ENCODE data around the gene AGAP3. TPM values are rescaled to one million over a fixed set of nuclear protein-coding genes. Genes with fewer than 3 reads are reported as not detected.

AGAP3 gene
- polyA plus RNA-seq, 1 donor (not counting 4 experiments of a cell fraction or from before 2014, with no cell fraction given) = 64.3 TPM

GRCh38 chr7:151118108-151119054 is 32.1 kb downstream of the AGAP3 start:
- dilution Hi-C loops (cut with MboI; ENCODE audit: extremely low pct_ligation_motif_present, low sequenced_read_pairs) = no loop called here
- Histone ChIP-seq H3K4me1 (ENCODE audit: control insufficient read depth, extremely low read depth, insufficient read depth, low read length) (peaks cover 20% of the 10 kb centered on the region), H2AFZ (ENCODE audit: control insufficient read depth, low read length) (no peak overlapping the region), H3K4me3 (ENCODE audit: control insufficient read depth in 2 of 3, extremely low read depth in 1 of 3, insufficient read depth in 2 of 3, low read depth in 1 of 3, low read length in 3 of 3) (no peak overlapping the region), H3K9me1 (ENCODE audit: control insufficient read depth, extremely low read depth, insufficient read depth, low read length) (no peaks in the 10 kb centered on the region), H3K27me3 (ENCODE audit: control insufficient read depth, extremely low read depth, insufficient read depth, low read length) (no peaks in the 10 kb centered on the region), H3K27ac (ENCODE audit: control insufficient read depth, insufficient read depth, low read length) (no peak overlapping the region), H4K20me1 (ENCODE audit: control insufficient read depth, extremely low read depth, insufficient read depth, low read length) (peaks cover 4% of the 10 kb centered on the region), H3K36me3 (ENCODE audit: control insufficient read depth in 2 of 2, extremely low read depth in 1 of 2, insufficient read depth in 2 of 2, low read length in 2 of 2) (peaks cover 30 to 36% of the 10 kb centered on the region in 2 experiments), H3K4me2 (ENCODE audit: control insufficient read depth, extremely low read depth, insufficient read depth, low read depth, low read length) (no peak overlapping the region), H3K9ac (ENCODE audit: control insufficient read depth, extremely low read depth, insufficient read depth, low read length) (no peak overlapping the region), H3K9me3 (ENCODE audit: control insufficient read depth, low read depth, low read length) (no peaks in the 10 kb centered on the region), H3K79me2 (ENCODE audit: control insufficient read depth, insufficient read depth, low read length) (peaks cover 40% of the 10 kb centered on the region)
- DNase-seq (ENCODE audit: low read depth, low spot score) (no peak), FAIRE-seq (no peak)
- no peak for TF ChIP-seq CTCF (optimal IDR thresholded peaks at IDR 0.05 in 1 of 3, IDR thresholded peaks at IDR 0.05 in 1 of 3, conservative IDR thresholded peaks at IDR 0.05 in 1 of 3; ENCODE audit: extremely low read depth in 1 of 3, insufficient read depth in 2 of 3, low read length in 3 of 3)
- TF ChIP-seq EZH2 (IDR thresholded peaks at IDR 0.05; ENCODE audit: low read length) = no peak

GRCh38 chr7:151119055-151119415 is 32.8 kb downstream of the AGAP3 start:
- Histone ChIP-seq H3K4me2 (ENCODE audit: control insufficient read depth, extremely low read depth, insufficient read depth, low read depth, low read length) (no peak overlapping the region), H3K36me3 (ENCODE audit: control insufficient read depth in 2 of 2, extremely low read depth in 1 of 2, insufficient read depth in 2 of 2, low read length in 2 of 2) (peaks cover 33 to 37% of the 10 kb centered on the region in 2 experiments), H3K4me1 (ENCODE audit: control insufficient read depth, extremely low read depth, insufficient read depth, low read length) (peaks cover 14% of the 10 kb centered on the region), H3K9me1 (ENCODE audit: control insufficient read depth, extremely low read depth, insufficient read depth, low read length) (no peaks in the 10 kb centered on the region), H4K20me1 (ENCODE audit: control insufficient read depth, extremely low read depth, insufficient read depth, low read length) (peaks cover 4% of the 10 kb centered on the region), H2AFZ (ENCODE audit: control insufficient read depth, low read length) (no peak overlapping the region), H3K79me2 (ENCODE audit: control insufficient read depth, insufficient read depth, low read length) (peaks cover 41% of the 10 kb centered on the region), H3K27me3 (ENCODE audit: control insufficient read depth, extremely low read depth, insufficient read depth, low read length) (no peaks in the 10 kb centered on the region), H3K4me3 (ENCODE audit: control insufficient read depth in 2 of 3, extremely low read depth in 1 of 3, insufficient read depth in 2 of 3, low read depth in 1 of 3, low read length in 3 of 3) (no peak overlapping the region), H3K9me3 (ENCODE audit: control insufficient read depth, low read depth, low read length) (no peaks in the 10 kb centered on the region), H3K9ac (ENCODE audit: control insufficient read depth, extremely low read depth, insufficient read depth, low read length) (no peak overlapping the region), H3K27ac (ENCODE audit: control insufficient read depth, insufficient read depth, low read length) (no peak overlapping the region)
- no peak for FAIRE-seq
- no peak for DNase-seq (ENCODE audit: low read depth, low spot score)
- TF ChIP-seq CTCF (optimal IDR thresholded peaks at IDR 0.05 in 1 of 3, IDR thresholded peaks at IDR 0.05 in 1 of 3, conservative IDR thresholded peaks at IDR 0.05 in 1 of 3; ENCODE audit: extremely low read depth in 1 of 3, insufficient read depth in 2 of 3, low read length in 3 of 3) (no peak), EZH2 (IDR thresholded peaks at IDR 0.05; ENCODE audit: low read length) (no peak)
- dilution Hi-C loops (cut with MboI; ENCODE audit: extremely low pct_ligation_motif_present, low sequenced_read_pairs) = no loop called here
